ENCODE results near the gene CASP8.
"Not testable (repeated sequence)": the region's sequence is repeated elsewhere in the genome, so short reads cannot be mapped to it uniquely, and the experiment has no call there.

GRCh38 chr2:201239167-201239935, 21.0 kb upstream of the CASP8 start:
- not testable (repeated sequence) for TF ChIP-seq CTCF, POLR2A (IDR thresholded peaks at IDR 0.05)

All from adrenal gland (tissue), 5 donors.